Karpas-422 (cell line): ENCODE measurements around the gene TMEM176A. TPM values are rescaled to one million over a fixed set of nuclear protein-coding genes. Genes with fewer than 3 reads are reported as not detected.

Experiments used
- DNase-seq: peaks from one replicate; pipeline ENCODE4 v3.0.0-alpha.2; 2015
- H2AFZ ChIP-seq: fragments of 200-600 bp; sonication (generic); 2 replicates; pipeline ENCODE4 v1.6.1; 2014; ENCODE audit warnings: antibody characterized with exemption, low read length, mixed read lengths
- H3K27ac ChIP-seq: fragments of 200-600 bp; sonication (generic); 2 replicates; pipeline ENCODE4 v1.5.1; 2014; ENCODE audit warnings: mild to moderate bottlenecking, low read length, moderate library complexity
- H3K27me3 ChIP-seq: fragments of 200-600 bp; sonication (generic); 2 replicates; pipeline ENCODE4 v1.6.1; 2014; ENCODE audit warnings: low read length, mixed read lengths
- H3K36me3 ChIP-seq: fragments of 200-600 bp; sonication (generic); 2 replicates; pipeline ENCODE4 v1.6.1; 2014; ENCODE audit warnings: low read length, mixed read lengths; ENCODE audit not compliant: insufficient read depth
- H3K4me1 ChIP-seq: fragments of 200-600 bp; sonication (generic); 2 replicates; pipeline ENCODE4 v1.6.1; 2014; ENCODE audit warnings: mild to moderate bottlenecking, low read length, mixed read lengths
- H3K4me2 ChIP-seq: fragments of 200-600 bp; sonication (generic); 2 replicates; pipeline ENCODE4 v1.6.1; 2014; ENCODE audit warnings: low read length, low read depth, mild to moderate bottlenecking; ENCODE audit not compliant: poor library complexity, severe bottlenecking
- H3K4me3 ChIP-seq: fragments of 200-600 bp; sonication (generic); 2 replicates; pipeline ENCODE4 v1.5.1; 2014; ENCODE audit warnings: mild to moderate bottlenecking, antibody characterized with exemption, low read length, mixed read lengths
- H3K79me2 ChIP-seq: fragments of 200-600 bp; sonication (generic); 2 replicates; pipeline ENCODE4 v1.6.1; 2014; ENCODE audit warnings: mild to moderate bottlenecking, low read length, mixed read lengths
- H3K9ac ChIP-seq: fragments of 200-600 bp; sonication (generic); 2 replicates; pipeline ENCODE4 v1.6.0; 2014; ENCODE audit warnings: low read length
- H3K9me2 ChIP-seq: fragments of 200-600 bp; sonication (generic), shearing (Covaris generic); replicated peaks from 2 replicates; pipeline ENCODE4 v1.6.0; 2014; ENCODE audit warnings: mild to moderate bottlenecking, low read length, moderate library complexity; ENCODE audit not compliant: insufficient read depth
- H3K9me3 ChIP-seq: fragments of 300-700, 200-600 bp; sonication (generic); 2 replicates; pipeline ENCODE4 v1.6.1; 2014; ENCODE audit warnings: low read length, mixed read lengths
- H4K20me1 ChIP-seq: fragments of 200-600 bp; sonication (generic); 2 replicates; pipeline ENCODE4 v1.6.1; 2014; ENCODE audit warnings: mild to moderate bottlenecking, antibody characterized with exemption, low read length, low read depth; ENCODE audit not compliant: insufficient read depth
- total RNA-seq: library from RNA; depleted of rRNA; stranded (reverse); fragments of >200 nt; shearing (Covaris generic); gene quantifications from 2 replicates; pipeline ENCODE4 v1.2.3, GENCODE V29; 2014; ENCODE audit warnings: low replicate concordance

Gene TMEM176A
- total RNA-seq, 1 experiment from 2014 or later, result not detected

DNA sequence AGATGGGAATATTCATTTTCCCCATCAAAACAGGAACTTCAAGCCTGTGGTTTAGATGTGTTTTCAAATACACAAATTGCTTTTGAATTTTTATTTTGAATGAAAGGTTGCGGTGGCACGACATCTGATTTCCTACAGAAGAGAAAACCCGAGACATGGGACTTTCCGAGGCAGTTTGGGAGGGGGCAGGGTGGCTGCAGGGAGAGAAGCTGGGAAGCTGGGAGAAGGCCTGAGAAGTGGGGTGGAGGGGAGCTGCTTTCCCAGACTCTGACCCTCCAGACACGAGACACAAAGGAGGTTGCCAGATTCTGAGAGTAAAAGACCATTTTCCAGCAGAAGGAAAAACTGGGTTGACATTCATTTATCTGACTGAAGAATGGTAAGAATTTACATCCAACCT is 19.6 kb downstream of the TMEM176A start:
- Histone ChIP-seq H3K27me3 (no peaks in the 10 kb centered on the region), H2AFZ (no peak overlapping the region), H3K79me2 (no peaks in the 10 kb centered on the region), H3K4me3 (no peak overlapping the region), H3K4me2 (no peak overlapping the region), H3K4me1 (no peaks in the 10 kb centered on the region), H3K9me3 (no peaks in the 10 kb centered on the region), H4K20me1 (no peaks in the 10 kb centered on the region), H3K36me3 (no peaks in the 10 kb centered on the region), H3K9ac (no peak overlapping the region), H3K9me2 (no peaks in the 10 kb centered on the region), H3K27ac (no peak overlapping the region)
- no peak for DNase-seq

GRCh38 chr7:150820578-150821198 is 20.1 kb downstream of the TMEM176A start:
- Histone ChIP-seq H2AFZ (no peak overlapping the region), H3K36me3 (no peaks in the 10 kb centered on the region), H3K27me3 (no peaks in the 10 kb centered on the region), H3K27ac (no peak overlapping the region), H3K9me2 (no peaks in the 10 kb centered on the region), H3K4me2 (no peak overlapping the region), H3K9me3 (no peaks in the 10 kb centered on the region), H4K20me1 (no peaks in the 10 kb centered on the region), H3K79me2 (no peaks in the 10 kb centered on the region), H3K9ac (no peak overlapping the region), H3K4me1 (no peaks in the 10 kb centered on the region), H3K4me3 (no peak overlapping the region)
- DNase-seq, result no peak

GRCh38 chr7:150823043-150823442 is 22.5 kb downstream of the TMEM176A start:
- Histone ChIP-seq H3K27me3 (no peaks in the 10 kb centered on the region), H3K79me2 (no peaks in the 10 kb centered on the region), H3K9ac (no peak overlapping the region), H3K4me2 (no peak overlapping the region), H3K36me3 (no peaks in the 10 kb centered on the region), H2AFZ (no peak overlapping the region), H3K4me1 (no peaks in the 10 kb centered on the region), H3K27ac (no peak overlapping the region), H3K9me2 (no peaks in the 10 kb centered on the region), H3K9me3 (no peaks in the 10 kb centered on the region), H3K4me3 (no peak overlapping the region), H4K20me1 (no peaks in the 10 kb centered on the region)
- DNase-seq, result no peak

- Histone ChIP-seq H4K20me1 (no peaks in the 10 kb centered on the region), H3K9me2 (no peaks in the 10 kb centered on the region), H2AFZ (no peak overlapping the region), H3K27me3 (no peaks in the 10 kb centered on the region), H3K9ac (no peak overlapping the region), H3K79me2 (no peaks in the 10 kb centered on the region), H3K9me3 (no peaks in the 10 kb centered on the region), H3K4me1 (no peaks in the 10 kb centered on the region), H3K36me3 (no peaks in the 10 kb centered on the region), H3K27ac (no peak overlapping the region), H3K4me2 (no peak overlapping the region), H3K4me3 (no peak overlapping the region)
- DNase-seq, result no peak
Measured at GRCh38 chr7:150823484-150824126, 23.0 kb downstream of the TMEM176A start.

DNA sequence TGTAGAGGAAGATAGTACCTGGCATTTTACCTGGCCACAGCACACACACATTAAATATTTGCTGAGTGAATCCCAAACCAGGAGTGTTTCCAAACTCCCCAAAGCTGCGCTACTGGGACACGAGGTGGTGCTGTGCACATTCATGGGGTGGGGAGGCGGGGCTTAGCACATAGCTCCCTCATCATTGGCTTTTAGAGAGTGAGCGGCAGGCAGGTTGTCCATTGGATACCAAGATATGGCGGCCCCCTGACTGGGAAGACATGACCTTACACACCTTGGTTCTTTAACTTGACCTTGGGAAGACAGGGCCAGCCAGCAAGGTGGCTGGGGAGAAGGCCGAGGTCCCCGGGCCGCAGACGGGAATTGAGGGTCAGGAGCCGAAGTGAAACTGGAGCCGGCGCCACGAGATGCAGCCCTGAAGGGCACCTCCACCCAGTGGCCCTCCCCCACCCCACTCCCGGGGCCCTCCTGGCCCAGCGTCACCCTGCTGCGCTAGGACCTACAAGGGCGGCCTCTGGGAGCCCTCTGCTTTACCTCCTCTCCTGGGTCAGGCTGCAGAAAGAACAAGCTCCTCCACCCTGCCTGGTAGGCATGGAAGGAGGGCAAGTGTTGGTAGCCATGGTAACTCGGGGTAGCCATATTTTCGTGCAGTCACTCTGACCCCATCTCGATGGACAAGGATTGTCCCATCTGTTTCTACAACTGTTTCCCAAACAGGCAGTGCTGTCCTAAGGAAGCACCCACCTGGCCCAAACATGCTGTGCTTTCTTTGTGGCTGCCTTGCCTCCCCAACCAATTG is 24.0 kb downstream of the TMEM176A start:
- no peaks in the 10 kb centered on the region for H3K36me3 ChIP-seq
- H3K4me1 ChIP-seq, result no peaks in the 10 kb centered on the region
- no peak for DNase-seq
- H3K4me2 ChIP-seq, result no peak overlapping the region
- no peaks in the 10 kb centered on the region for H4K20me1 ChIP-seq
- no peaks in the 10 kb centered on the region for H3K9me3 ChIP-seq
- H3K9me2 ChIP-seq, result no peaks in the 10 kb centered on the region
- no peak overlapping the region for H2AFZ ChIP-seq
- no peak overlapping the region for H3K9ac ChIP-seq
- no peaks in the 10 kb centered on the region for H3K79me2 ChIP-seq
- H3K4me3 ChIP-seq, result no peak overlapping the region
- H3K27ac ChIP-seq, result no peak overlapping the region
- no peaks in the 10 kb centered on the region for H3K27me3 ChIP-seq

DNA sequence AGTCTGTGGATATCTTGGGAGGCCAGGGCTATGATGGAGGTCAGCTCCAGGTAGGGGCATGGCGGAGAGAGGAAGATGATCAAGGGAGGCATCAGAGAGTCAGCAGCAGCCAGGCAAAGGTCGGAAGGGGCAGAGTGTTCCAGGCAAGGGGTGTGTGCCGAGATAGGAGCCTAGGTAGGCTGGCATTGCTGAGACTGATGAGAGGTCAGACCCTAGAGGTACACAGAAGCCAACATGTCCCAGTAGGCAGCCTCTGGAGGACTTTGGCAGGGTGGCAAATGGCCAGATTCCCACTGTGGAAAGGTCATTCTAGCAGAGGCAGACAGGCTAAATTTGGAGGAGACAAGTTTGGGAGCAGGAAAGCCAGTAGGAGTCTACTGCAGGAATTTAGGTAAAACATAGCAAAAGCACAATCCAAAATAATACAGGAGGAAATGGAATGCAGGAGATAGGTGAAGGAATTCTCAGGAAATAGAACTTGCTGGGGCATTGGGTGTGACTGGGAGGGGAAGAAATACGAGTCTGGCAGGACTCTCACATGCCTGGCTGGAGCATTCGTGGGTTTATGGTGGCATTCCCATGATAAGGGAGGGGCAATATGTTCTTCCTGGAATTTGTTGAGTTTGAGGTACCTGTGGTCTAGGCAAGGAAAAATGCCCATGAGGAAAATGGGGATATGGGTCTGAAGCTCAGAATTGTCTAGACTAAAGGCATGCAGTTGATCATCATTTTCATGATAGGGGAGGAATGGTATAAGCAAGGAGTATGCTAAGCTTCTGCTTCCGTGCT is 25.7 kb downstream of the TMEM176A start:
- H3K4me3 ChIP-seq, result no peak overlapping the region
- no peak overlapping the region for H3K9ac ChIP-seq
- no peaks in the 10 kb centered on the region for H3K4me1 ChIP-seq
- no peaks in the 10 kb centered on the region for H3K27me3 ChIP-seq
- no peaks in the 10 kb centered on the region for H3K79me2 ChIP-seq
- no peak for DNase-seq
- no peak overlapping the region for H3K4me2 ChIP-seq
- no peaks in the 10 kb centered on the region for H4K20me1 ChIP-seq
- H3K9me3 ChIP-seq, result no peaks in the 10 kb centered on the region
- H3K9me2 ChIP-seq, result no peaks in the 10 kb centered on the region
- no peaks in the 10 kb centered on the region for H3K36me3 ChIP-seq
- no peak overlapping the region for H3K27ac ChIP-seq
- H2AFZ ChIP-seq, result no peak overlapping the region

DNA sequence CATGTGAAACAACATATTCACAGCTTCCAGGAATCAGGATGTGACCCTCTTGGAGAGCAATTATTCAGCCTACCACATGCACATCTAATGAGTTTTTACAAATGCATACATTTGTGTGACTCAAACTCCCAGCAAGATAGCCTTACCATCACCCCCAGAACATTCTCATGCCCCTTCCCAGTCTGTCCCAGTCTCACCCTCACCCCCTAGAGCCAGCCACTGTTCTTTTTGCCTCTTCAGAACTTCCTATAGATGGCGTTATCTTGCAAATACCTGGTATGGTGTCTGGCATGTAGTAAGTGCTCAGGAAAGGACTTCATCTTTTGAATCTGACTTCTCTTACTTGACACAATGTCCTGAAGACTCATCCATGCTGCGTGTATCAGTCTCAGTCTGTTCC is 27.8 kb downstream of the TMEM176A start:
- no peaks in the 10 kb centered on the region for H3K9me2 ChIP-seq
- no peak overlapping the region for H3K9ac ChIP-seq
- no peak overlapping the region for H3K4me2 ChIP-seq
- no peak for DNase-seq
- H3K79me2 ChIP-seq, result no peaks in the 10 kb centered on the region
- no peak overlapping the region for H2AFZ ChIP-seq
- H3K27ac ChIP-seq, result no peak overlapping the region
- no peaks in the 10 kb centered on the region for H3K36me3 ChIP-seq
- H3K4me1 ChIP-seq, result no peaks in the 10 kb centered on the region
- no peaks in the 10 kb centered on the region for H3K9me3 ChIP-seq
- H4K20me1 ChIP-seq, result no peaks in the 10 kb centered on the region
- no peak overlapping the region for H3K4me3 ChIP-seq
- no peaks in the 10 kb centered on the region for H3K27me3 ChIP-seq

GRCh38 chr7:150829426-150829825 is 28.9 kb downstream of the TMEM176A start:
- no peaks in the 10 kb centered on the region for H3K4me1 ChIP-seq
- H3K36me3 ChIP-seq, result no peaks in the 10 kb centered on the region
- H3K27ac ChIP-seq, result no peak overlapping the region
- no peaks in the 10 kb centered on the region for H4K20me1 ChIP-seq
- no peaks in the 10 kb centered on the region for H3K27me3 ChIP-seq
- H2AFZ ChIP-seq, result no peak overlapping the region
- no peaks in the 10 kb centered on the region for H3K9me2 ChIP-seq
- no peaks in the 10 kb centered on the region for H3K9me3 ChIP-seq
- H3K9ac ChIP-seq, result no peak overlapping the region
- no peak for DNase-seq
- H3K4me2 ChIP-seq, result no peak overlapping the region
- H3K79me2 ChIP-seq, result no peaks in the 10 kb centered on the region
- no peak overlapping the region for H3K4me3 ChIP-seq
